NB4 (cell line): ENCODE measurements around the gene ZSWIM1.

ENCODE experiments used
- DNase-seq: peaks from one replicate; pipeline ENCODE4 v3.0.0; 2010; ENCODE audit warnings: low read depth
- H3K4me3 ChIP-seq: one replicate; pipeline ENCODE4 v1.5.1; 2011; ENCODE audit warnings: mild to moderate bottlenecking, low read depth, low read length, moderate library complexity
- MYC ChIP-seq: IDR thresholded peaks from 2 replicates; pipeline ENCODE4 v1.6.1; 2011; ENCODE audit warnings: low read depth, low read length
- POLR2A ChIP-seq: IDR thresholded peaks from 2 replicates; pipeline ENCODE4 v1.6.1; 2011; ENCODE audit warnings: mild to moderate bottlenecking; ENCODE audit not compliant: insufficient read length; ENCODE audit errors: extremely low read depth
- TF ChIP-seq, protein P1 (sequence below): IDR thresholded peaks from 2 replicates; pipeline ENCODE4 v1.6.1; 2011; ENCODE audit warnings: low read depth, low read length
- TF ChIP-seq, protein P2 (sequence below): IDR thresholded peaks from one replicate; pipeline ENCODE4 v1.5.1; 2012; ENCODE audit warnings: low read depth, low read length

ZSWIM1 gene

GRCh38 chr20:45918182-45918737, 37.2 kb downstream of the ZSWIM1 start:
- H3K4me3 ChIP-seq = no peak overlapping the region
- no peak for DNase-seq
- TF ChIP-seq, protein P1, sequence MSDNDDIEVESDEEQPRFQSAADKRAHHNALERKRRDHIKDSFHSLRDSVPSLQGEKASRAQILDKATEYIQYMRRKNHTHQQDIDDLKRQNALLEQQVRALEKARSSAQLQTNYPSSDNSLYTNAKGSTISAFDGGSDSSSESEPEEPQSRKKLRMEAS = no peak
- TF ChIP-seq, protein P2, sequence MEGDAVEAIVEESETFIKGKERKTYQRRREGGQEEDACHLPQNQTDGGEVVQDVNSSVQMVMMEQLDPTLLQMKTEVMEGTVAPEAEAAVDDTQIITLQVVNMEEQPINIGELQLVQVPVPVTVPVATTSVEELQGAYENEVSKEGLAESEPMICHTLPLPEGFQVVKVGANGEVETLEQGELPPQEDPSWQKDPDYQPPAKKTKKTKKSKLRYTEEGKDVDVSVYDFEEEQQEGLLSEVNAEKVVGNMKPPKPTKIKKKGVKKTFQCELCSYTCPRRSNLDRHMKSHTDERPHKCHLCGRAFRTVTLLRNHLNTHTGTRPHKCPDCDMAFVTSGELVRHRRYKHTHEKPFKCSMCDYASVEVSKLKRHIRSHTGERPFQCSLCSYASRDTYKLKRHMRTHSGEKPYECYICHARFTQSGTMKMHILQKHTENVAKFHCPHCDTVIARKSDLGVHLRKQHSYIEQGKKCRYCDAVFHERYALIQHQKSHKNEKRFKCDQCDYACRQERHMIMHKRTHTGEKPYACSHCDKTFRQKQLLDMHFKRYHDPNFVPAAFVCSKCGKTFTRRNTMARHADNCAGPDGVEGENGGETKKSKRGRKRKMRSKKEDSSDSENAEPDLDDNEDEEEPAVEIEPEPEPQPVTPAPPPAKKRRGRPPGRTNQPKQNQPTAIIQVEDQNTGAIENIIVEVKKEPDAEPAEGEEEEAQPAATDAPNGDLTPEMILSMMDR = no peak
- TF ChIP-seq MYC (no peak), POLR2A (no peak)

DNA sequence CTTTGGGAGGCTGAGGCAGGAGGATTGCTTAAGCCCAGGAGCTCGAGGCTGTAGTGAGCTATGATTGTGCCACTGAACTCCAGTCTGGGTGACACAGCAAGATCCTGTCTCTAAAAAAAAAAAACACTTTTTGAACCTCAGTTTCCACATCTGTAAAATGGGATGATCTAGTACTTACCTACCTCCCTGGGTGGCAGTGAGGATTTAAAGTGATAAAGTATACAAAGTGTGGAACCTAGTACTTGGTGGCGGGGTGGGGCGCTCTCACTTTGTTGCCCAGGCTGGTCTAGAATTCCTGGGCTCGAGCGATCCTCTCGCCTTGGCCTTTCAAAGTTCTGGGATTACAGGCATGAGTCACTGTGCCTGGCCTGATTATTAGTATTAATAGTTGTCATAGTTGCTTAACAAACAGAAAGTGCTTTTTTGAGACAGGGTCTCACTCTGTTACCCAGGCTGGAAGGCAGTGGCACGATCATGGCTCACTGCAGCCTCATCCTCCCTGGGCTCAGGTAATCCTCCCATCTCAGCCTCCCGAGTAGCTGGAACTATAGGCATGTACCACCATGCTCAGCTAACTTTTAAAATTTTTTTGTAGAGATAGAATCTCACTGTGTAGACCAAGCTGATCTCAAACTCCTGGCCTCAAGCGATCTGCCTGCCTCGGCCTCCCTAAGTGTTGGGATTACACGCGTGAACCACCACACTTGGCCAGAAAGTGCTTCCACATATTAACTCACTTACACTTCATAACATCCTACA, 37.9 kb downstream of the ZSWIM1 start:
- DNase-seq = no peak
- no peak for TF ChIP-seq POLR2A
- TF ChIP-seq, protein P2 = no peak
- TF ChIP-seq, protein P1 = no peak
- no peak for TF ChIP-seq MYC
- H3K4me3 ChIP-seq = no peak overlapping the region

DNA sequence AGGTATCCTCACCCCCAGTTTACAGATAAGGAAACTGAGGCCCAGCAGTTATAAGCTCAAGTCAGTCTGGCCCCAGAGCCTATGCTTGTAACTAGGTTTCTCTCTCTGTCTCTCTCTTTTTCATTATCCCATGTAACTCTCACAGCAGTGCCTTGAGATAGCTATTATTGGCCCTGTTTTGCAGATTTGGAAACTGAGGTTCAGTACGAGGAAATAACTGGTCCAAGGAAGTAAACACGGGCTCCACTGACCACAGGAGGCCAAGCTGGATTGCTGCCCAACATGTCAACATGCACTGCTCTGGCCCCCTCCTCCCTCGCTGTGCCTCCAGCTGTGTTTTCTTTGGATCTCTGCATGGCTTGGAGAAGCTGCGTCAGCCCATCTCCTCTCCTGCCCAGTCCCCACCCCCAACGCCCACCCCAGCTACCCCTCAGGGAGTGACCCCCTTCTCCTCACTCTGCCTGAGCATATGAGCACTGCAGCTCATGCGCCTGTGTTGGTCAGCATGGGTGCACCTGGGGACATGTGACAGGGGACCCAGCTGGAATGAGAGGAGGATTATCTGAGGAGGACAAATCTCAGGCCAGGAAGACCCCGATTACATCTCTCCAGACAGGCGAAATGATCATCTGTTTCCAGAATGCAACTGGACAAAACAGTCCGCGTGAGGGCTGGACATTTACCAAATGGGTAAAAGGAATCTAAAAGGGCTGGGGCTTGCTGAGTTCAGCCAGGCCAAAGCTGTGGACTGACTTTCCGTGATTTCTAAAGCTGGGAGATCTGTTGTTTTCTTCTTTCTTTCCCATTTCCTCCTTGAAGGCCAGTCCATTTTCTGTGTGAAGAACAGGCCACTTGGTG, 38.7 kb downstream of the ZSWIM1 start:
- no peak for DNase-seq
- H3K4me3 ChIP-seq = no peak overlapping the region
- TF ChIP-seq MYC (no peak), POLR2A (no peak)
- TF ChIP-seq, protein P1 = no peak
- TF ChIP-seq, protein P2 = no peak

DNA sequence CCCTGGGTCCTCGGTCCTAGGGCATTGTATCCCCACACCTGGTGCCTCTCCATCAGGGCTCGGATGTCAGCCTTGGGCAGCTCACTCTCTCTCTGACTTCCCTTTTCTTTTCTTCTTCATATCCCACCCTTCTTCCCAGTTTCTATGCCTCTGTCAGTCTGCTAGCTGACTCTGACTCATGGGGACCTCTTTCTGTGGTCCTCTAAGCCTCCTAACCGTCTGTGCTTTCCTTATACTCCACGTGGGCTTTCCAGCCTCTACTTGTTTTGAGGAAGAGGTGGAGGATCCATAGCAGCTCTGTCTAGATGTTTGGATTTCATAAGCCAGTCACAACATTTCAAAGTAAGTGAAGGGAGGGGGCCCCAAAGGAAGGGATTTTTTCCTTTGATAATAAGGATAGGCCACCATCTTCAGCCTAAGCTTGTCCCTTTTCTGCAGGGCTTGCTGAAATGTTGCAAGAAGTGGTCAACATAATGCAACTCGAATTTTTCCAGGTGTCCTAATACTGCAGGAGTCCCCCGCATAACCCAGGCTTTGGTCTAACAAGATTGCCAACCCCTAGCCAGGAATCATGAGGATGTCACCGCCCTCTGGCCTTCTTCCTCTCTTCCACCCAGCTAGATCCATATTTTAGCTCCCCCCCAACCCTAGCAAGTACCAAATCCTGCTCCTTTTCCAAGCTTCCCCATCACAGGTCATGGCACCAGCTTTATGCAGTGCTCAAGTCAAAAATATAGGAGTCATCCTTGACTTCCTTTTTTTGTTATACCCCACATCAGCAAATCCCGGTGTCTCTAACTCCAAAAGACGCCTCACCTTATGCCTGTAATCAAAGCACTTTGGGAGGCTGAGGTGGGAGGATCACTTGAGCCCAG, 39.7 kb downstream of the ZSWIM1 start:
- TF ChIP-seq POLR2A = no peak
- TF ChIP-seq, protein P2 = no peak
- TF ChIP-seq MYC = no peak
- TF ChIP-seq, protein P1 = no peak
- no peak for DNase-seq
- no peak overlapping the region for H3K4me3 ChIP-seq
